A549 treated with RU486 at 1 μM for 4 hours (cell line): ENCODE results near the gene CLSTN3. TPM values are rescaled to one million over a fixed set of nuclear protein-coding genes. Genes with fewer than 3 reads are reported as not detected.

Source experiments
- total RNA-seq: library from RNA; stranded (reverse); fragments of 200-300 nt; extraction: Qiagen RNA extraction; gene quantifications from 5 replicates; pipeline ENCODE4 v1.2.3, GENCODE V29; 2022; ENCODE audit warnings: low read depth

The CLSTN3 gene
- 11.3 to 15.3 TPM (median 14.5 TPM) in 5 replicates for total RNA-seq

DNA sequence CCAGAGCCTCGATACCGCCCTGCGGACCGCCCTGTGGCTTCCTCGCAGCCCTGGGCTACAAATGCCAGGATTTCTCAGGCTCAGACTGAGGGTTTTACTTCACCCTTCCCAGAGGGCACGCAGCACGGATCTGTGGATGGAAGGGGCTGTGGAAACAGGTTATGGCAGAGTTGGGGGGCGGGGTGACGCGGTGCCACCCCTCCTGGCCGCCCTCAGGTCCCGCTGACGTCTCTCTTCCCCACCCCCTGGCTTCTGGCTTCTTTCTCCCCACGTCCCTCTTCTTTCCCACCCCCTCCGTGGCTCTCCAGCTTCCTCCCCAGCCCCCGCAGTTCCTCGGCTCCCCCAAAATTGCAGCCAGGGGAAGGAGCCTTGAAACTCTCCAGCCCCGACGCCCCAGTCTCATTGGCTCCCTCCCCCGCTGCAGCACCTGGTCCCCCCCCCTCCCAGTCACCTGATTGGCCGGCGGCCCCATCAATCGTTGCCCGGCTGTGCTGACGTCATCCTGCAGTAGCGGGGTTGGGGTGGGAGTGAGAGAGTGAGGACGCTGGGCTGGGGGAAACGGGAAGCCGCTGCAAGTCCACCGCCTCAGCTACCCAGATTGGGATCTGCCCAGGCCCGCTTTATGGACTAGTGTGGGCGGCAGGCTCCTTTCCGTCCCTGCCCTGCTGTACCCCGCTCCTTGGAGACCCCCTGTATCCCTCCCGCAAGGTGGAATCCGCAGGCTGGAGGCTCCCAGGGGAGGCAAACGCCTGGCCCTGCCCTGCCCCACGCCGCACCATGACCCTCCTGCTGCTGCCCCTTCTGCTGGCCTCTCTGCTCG is at the start of gene CLSTN3:
CLSTN3 (plus strand) TSS at position 500 of the 820 bp plus-strand sequence; CDS start at position 778, 278 bp downstream.

DNA sequence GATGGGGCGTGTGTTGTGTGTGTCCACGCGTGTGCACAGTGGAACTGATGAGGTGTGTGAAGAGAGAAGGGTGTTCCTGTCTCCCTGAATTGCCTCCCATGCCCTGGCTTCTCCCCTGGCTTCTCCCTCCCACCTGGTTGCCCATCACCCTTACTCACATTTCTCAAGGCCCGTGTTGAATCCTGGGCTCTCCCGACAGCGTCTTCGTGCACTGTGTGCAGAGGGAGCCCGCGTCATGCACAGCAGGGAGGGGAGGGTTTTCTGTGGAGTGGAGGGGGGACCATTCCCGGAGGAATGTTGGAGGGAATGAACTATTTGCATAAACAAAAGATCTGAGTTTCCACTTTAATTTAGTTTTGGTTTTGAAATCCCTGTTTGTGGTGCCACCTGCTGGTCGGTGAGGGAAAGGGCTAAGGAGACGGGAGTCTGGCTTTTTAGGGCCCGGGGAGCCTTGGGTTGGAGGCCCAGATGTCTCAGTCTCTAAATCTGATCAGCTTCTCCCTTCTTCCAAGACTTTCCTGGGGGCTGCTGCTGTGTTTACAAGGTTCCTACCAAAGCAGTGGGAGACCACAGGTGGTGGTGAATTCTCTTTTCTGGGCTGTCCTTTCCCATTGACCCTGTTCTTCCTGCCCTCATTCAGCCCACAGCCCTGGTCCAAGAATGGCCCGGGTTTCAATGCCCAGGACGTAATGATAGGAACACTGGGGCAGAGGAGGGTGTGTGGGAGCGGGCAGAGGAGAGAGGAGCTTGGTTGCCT is 37.8 kb upstream of the CLSTN3 start, which contains the start of gene C1R:
C1R (minus strand) TSS at position 217 of the 757 bp plus-strand sequence; CDS start at position 160, 57 bp downstream.

DNA sequence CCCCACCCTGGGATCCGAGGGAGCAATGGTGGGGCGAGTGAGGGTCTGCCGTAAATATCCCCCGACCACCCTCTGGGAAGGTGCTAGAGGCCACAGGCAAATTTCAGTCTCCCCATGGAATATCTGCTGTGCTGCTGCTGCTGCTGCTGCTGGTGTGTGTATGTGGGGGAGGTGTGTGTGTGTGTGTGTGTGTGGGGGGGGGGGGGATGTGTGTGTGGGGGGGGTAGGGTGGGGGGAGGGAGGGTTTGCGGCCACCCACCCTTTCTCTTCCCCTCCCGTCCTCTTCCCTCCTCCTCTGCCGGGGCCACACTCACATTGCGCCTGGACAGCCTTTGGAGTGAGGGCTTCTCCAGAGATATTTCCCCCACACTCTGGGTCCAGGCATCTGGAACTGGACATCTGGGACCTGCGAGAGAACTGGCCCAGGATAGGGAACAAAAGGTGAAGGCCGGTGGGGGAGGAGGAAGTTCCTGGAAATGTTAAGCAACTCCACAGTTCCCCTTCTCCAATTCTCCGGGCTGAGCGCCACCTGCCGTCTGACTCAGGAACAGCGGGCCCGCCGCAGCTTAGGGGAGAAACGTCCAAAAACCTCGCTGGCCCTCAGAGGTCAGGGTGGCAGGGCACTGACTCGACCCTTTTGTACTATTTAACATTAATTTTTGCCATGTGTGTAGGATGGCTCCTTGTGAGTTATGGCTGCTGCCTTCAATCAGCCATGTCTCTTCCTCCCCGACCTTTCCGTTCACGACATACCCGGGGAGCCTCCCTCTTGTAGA is 21.2 kb upstream of the CLSTN3 start, which contains the start of gene C1RL:
C1RL (minus strand) TSS at position 419 of the 776 bp plus-strand sequence; CDS start at position 385, 34 bp downstream.

DNA sequence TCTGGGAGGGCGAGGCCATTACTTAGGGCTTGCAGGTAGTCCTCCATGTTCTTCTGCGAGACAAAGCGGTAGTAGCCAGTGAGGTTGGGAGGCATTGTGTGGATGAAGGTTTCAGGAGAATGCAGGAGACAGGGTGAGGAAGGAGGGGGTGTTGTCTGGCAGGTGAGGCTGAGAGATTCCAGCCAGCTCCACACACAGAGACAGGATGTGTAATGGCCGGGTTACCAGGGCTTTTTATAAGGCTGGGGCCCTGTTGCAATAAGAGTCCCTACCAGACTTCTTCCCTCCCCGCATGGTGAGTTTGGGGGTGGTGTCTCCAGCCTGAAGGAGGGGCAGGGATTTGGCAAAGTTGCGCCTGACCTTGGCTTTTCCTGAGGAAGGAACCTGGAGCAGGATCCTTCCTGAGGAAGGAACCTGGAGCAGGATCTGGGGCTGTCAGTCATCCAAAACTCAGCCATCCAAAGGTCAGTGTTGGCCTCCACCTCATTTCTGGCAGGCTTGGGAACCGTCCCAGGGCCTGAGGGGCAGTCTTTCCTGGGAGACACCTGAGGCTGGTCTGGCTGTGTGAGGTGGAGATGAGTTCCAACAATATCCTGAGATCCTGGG is 1.4 kb upstream of the CLSTN3 start, which contains the start of gene RBP5:
RBP5 (minus strand) TSS at position 209 of the 606 bp plus-strand sequence; CDS start at position 95, 114 bp downstream.

GRCh38 chr12:7189398-7190267 is 59.5 kb downstream of the CLSTN3 start, which contains the start of gene PEX5:
PEX5 (plus strand) TSS chr12:7189686; CDS start chr12:7190378, 692 bp downstream.

Other genes with a start within 250 kb of the CLSTN3 start
- gene LRRC23, start 225.5 kb upstream of the CLSTN3 start, total RNA-seq = 16.6 to 19.4 TPM (median 18.2 TPM) in 5 replicates
- 36.1 to 43.9 TPM (median 38.6 TPM) in 5 replicates for gene ENO2, start 215.8 kb upstream of the CLSTN3 start, total RNA-seq
- gene ATN1, start 202.4 kb upstream of the CLSTN3 start, total RNA-seq = 46.3 to 79.4 TPM (median 70.1 TPM) in 5 replicates
- not detected in 5 replicates for gene RNU7-1, start 186.6 kb upstream of the CLSTN3 start, total RNA-seq
- gene C12orf57, start 186.3 kb upstream of the CLSTN3 start, total RNA-seq = 259 to 304 TPM (median 287 TPM) in 5 replicates
- gene PTPN6, start 179.0 kb upstream of the CLSTN3 start, total RNA-seq = 9.5 to 14.0 TPM (median 11.9 TPM) in 5 replicates
- 303 to 358 TPM (median 334 TPM) in 5 replicates for gene PHB2, start 159.7 kb upstream of the CLSTN3 start, total RNA-seq
- 61.3 to 85.1 TPM (median 67.4 TPM) in 5 replicates for gene EMG1, start 159.5 kb upstream of the CLSTN3 start, total RNA-seq
- 33.9 to 38.3 TPM (median 36.4 TPM) in 5 replicates for gene LPCAT3, start 111.9 kb upstream of the CLSTN3 start, total RNA-seq
- 38.1 to 57.7 TPM (median 45.5 TPM) in 5 replicates for gene C1S, start 69.7 kb upstream of the CLSTN3 start, total RNA-seq
- gene C1R, start 37.9 kb upstream of the CLSTN3 start, total RNA-seq = 25.4 to 46.6 TPM (median 28.4 TPM) in 5 replicates
- gene C1RL, start 21.2 kb upstream of the CLSTN3 start, total RNA-seq = 9.8 to 15.2 TPM (median 11.2 TPM) in 5 replicates
- not detected in 5 replicates for gene RBP5, start 1.5 kb upstream of the CLSTN3 start, total RNA-seq
- 27.0 to 36.0 TPM (median 31.8 TPM) in 5 replicates for gene PEX5, start 59.3 kb downstream of the CLSTN3 start, total RNA-seq
- not detected in 5 replicates for gene ACSM4, start 173.7 kb downstream of the CLSTN3 start, total RNA-seq